IMR-90 (cell line): ENCODE results near the gene RFTN1. TPM values are rescaled to one million over a fixed set of nuclear protein-coding genes. Genes with fewer than 3 reads are reported as not detected.

Source experiments
- ATAC-seq: fragments of 200-7000 bp; cut with Tn5 transposase; 2 replicates; pipeline ENCODE4 v1.9.1; 2020; ENCODE audit warnings: low read depth, mild to moderate bottlenecking, moderate library complexity
- BruUV-seq: library from RNA; stranded (reverse); fragments of 400-500 nt; replicated peaks from 2 replicates; lab custom pipeline; 2021; lab: Mats Ljungman, UMichigan
- CTCF ChIA-PET: fragments of 300-600 bp; formaldehyde crosslinking; extraction: SDS; loops from one replicate; lab custom pipeline; 2021; ENCODE audit warnings: antibody characterized with exemption; lab: Yijun Ruan, JAX
- POLR2A ChIA-PET: fragments of 300-600 bp; sonication (Branson Sonifier 250); formaldehyde crosslinking; loops from one replicate; lab custom pipeline; 2022; ENCODE audit warnings: antibody characterized with exemption; ENCODE audit not compliant: unreplicated experiment; lab: Charles Lee
- DNase-seq: peaks from one replicate; pipeline ENCODE4 v3.0.0; 2013
- H2AFZ ChIP-seq: replicated peaks from 2 replicates; pipeline ENCODE3; 2013; ENCODE audit warnings: low read length, mild to moderate bottlenecking; ENCODE audit not compliant: poor library complexity
- H2AK5ac ChIP-seq: 2 replicates; pipeline ENCODE4 v1.6.1; 2013; ENCODE audit warnings: low read depth, low read length, inconsistent platforms
- H2AK9ac ChIP-seq: replicated peaks from 2 replicates; pipeline ENCODE3; 2013; ENCODE audit warnings: mild to moderate bottlenecking, low read depth, low read length, moderate library complexity; ENCODE audit not compliant: poor library complexity
- H2BK120ac ChIP-seq: 2 replicates; pipeline ENCODE4 v1.6.1; 2013; ENCODE audit warnings: low read depth, low read length, inconsistent platforms
- H2BK15ac ChIP-seq: 3 replicates; pipeline ENCODE4 v1.6.1; 2013; ENCODE audit warnings: low read depth, low read length, inconsistent platforms
- H2BK20ac ChIP-seq: 2 replicates; pipeline ENCODE4 v1.6.1; 2013; ENCODE audit warnings: low read depth, mild to moderate bottlenecking, inconsistent platforms, low read length, moderate library complexity
- H2BK5ac ChIP-seq: 2 replicates; pipeline ENCODE4 v1.6.1; 2013; ENCODE audit warnings: mild to moderate bottlenecking, low read depth, low read length, inconsistent platforms; ENCODE audit not compliant: poor library complexity, severe bottlenecking
- H3K14ac ChIP-seq: replicated peaks from 2 replicates; pipeline ENCODE4 v1.6.1; 2013; ENCODE audit warnings: low read depth, low read length, inconsistent platforms
- H3K18ac ChIP-seq: 2 replicates; pipeline ENCODE4 v1.6.1; 2013; ENCODE audit warnings: low read depth, low read length, control low read depth
- H3K23ac ChIP-seq: 2 replicates; pipeline ENCODE4 v1.6.1; 2013; ENCODE audit warnings: low read depth, low read length, inconsistent platforms
- H3K27ac ChIP-seq: 2 replicates; pipeline ENCODE4 v1.5.1; 2013; ENCODE audit warnings: mild to moderate bottlenecking, control low read depth, low read length; ENCODE audit not compliant: insufficient read depth
- H3K27me3 ChIP-seq: 2 replicates; pipeline ENCODE4 v1.6.1; 2013; ENCODE audit warnings: low read length; ENCODE audit not compliant: control insufficient read depth, insufficient read depth
- H3K36me3 ChIP-seq: 2 replicates; pipeline ENCODE4 v1.6.1; 2013; ENCODE audit warnings: low read length, mixed read lengths; ENCODE audit not compliant: control insufficient read depth, insufficient read depth
- H3K4ac ChIP-seq: 2 replicates; pipeline ENCODE4 v1.6.1; 2013; ENCODE audit warnings: low read depth, low read length, inconsistent platforms
- H3K4me1 ChIP-seq: 2 replicates; pipeline ENCODE4 v1.6.1; 2013; ENCODE audit warnings: low read length, mixed read lengths; ENCODE audit not compliant: control insufficient read depth, insufficient read depth
- H3K4me2 ChIP-seq: 2 replicates; pipeline ENCODE4 v1.6.1; 2013; ENCODE audit warnings: low read depth, mild to moderate bottlenecking, control low read depth, low read length, moderate library complexity
- H3K4me3 ChIP-seq: 2 replicates; pipeline ENCODE4 v1.5.1; 2013; ENCODE audit warnings: low read depth, mild to moderate bottlenecking, control low read depth, low read length, moderate library complexity; ENCODE audit not compliant: insufficient read depth
- H3K56ac ChIP-seq: 2 replicates; pipeline ENCODE4 v1.6.1; 2013; ENCODE audit warnings: low read length, inconsistent platforms; ENCODE audit not compliant: insufficient read depth; ENCODE audit errors: extremely low read depth
- H3K79me1 ChIP-seq, 2 experiments: 2 replicates each; pipeline ENCODE4 v1.6.1; 2013; ENCODE audit warnings: low read length in 2 of 2, inconsistent platforms in 1 of 2, low read depth in 1 of 2
- H3K9ac ChIP-seq: 2 replicates; pipeline ENCODE4 v1.6.1; 2013; ENCODE audit warnings: low read depth, low read length, control low read depth
- H3K9me1 ChIP-seq: 2 replicates; pipeline ENCODE4 v1.6.1; 2013; ENCODE audit warnings: low read length, inconsistent platforms; ENCODE audit not compliant: insufficient read depth
- H3K9me3 ChIP-seq: 2 replicates; pipeline ENCODE4 v1.6.1; 2013; ENCODE audit warnings: low read length; ENCODE audit not compliant: control insufficient read depth, insufficient read depth
- H4K20me1 ChIP-seq: 2 replicates; pipeline ENCODE4 v1.6.1; 2013; ENCODE audit warnings: low read length, inconsistent platforms; ENCODE audit not compliant: insufficient read depth
- H4K5ac ChIP-seq: 2 replicates; pipeline ENCODE4 v1.6.1; 2013; ENCODE audit warnings: mild to moderate bottlenecking, low read depth, low read length, control low read depth
- H4K8ac ChIP-seq, 2 experiments: 2 replicates each; pipeline ENCODE4 v1.6.1; 2013; ENCODE audit warnings: low read depth in 2 of 2, low read length in 2 of 2, control low read depth in 1 of 2, inconsistent platforms in 1 of 2
- H4K91ac ChIP-seq: 2 replicates; pipeline ENCODE4 v1.6.1; 2013; ENCODE audit warnings: low read depth, low read length, inconsistent platforms; ENCODE audit not compliant: insufficient read depth
- FOS ChIP-seq: fragments of 150-350 bp; IDR thresholded peaks from 2 replicates; pipeline ENCODE4 v1.6.1; 2016; ENCODE audit warnings: low read depth, low read length
- POLR2A ChIP-seq: IDR thresholded peaks from 2 replicates; pipeline ENCODE4 v1.6.1; 2012; ENCODE audit warnings: mild to moderate bottlenecking, low read depth, low read length
- RFX5 ChIP-seq: IDR thresholded peaks from 2 replicates; pipeline ENCODE4 v1.8.0; 2012; ENCODE audit warnings: low read depth, mild to moderate bottlenecking, low read length, moderate library complexity
- SMC3 ChIP-seq: fragments of 150-350 bp; IDR thresholded peaks from 2 replicates; pipeline ENCODE4 v1.6.1; 2016; ENCODE audit warnings: low read depth, mild to moderate bottlenecking, antibody characterized with exemption, low read length, moderate library complexity
- WGBS, 2 experiments: methylation state at CpG; one replicate each; pipeline versions ENCODE4 v1.1.5 to v1.1.7; 2013; ENCODE audit warnings: missing lambda C conversion rate in 2 of 2; ENCODE audit not compliant: insufficient read length in 1 of 2; ENCODE audit errors: extremely low coverage in 2 of 2; 5-methylcytosine and 5-hydroxymethylcytosine counted together
- dilution Hi-C: fragments of 300-500 bp; cut with HindIII; formaldehyde crosslinking; loops from one replicate; pipeline ENCODE4 v1.14.3; 2018; ENCODE audit warnings: low sequenced_read_pairs; ENCODE audit not compliant: unreplicated experiment
- in situ Hi-C: fragments of 300-500 bp; cut with MboI; formaldehyde crosslinking; loops from 3 replicates; pipeline ENCODE4 v1.14.3; 2019; ENCODE audit warnings: low sequenced_read_pairs, inconsistent platforms, mixed read lengths
- intact Hi-C: fragments of 100-400 bp; cut with micrococcal nuclease; formaldehyde crosslinking; loops from 2 replicates; pipeline ENCODE4 v1.10.0; 2022
- polyA plus RNA-seq, 3 experiments: library from polyadenylated mRNA; depleted of rRNA; stranded (reverse); fragments of >200 nt; gene quantifications; 2 replicates each; pipeline ENCODE4 v1.2.3, GENCODE V29; 2012; ENCODE audit warnings: low replicate concordance in 1 of 3
- total RNA-seq: library from RNA; depleted of rRNA; stranded (reverse); fragments of >200 nt; gene quantifications from 2 replicates; pipeline ENCODE4 v1.2.3, GENCODE V29; 2012

The RFTN1 gene
- total and polyA plus RNA-seq, 2 of the 4 experiments (the other 2 are of a cell fraction), result 45.0 to 52.0 TPM

DNA sequence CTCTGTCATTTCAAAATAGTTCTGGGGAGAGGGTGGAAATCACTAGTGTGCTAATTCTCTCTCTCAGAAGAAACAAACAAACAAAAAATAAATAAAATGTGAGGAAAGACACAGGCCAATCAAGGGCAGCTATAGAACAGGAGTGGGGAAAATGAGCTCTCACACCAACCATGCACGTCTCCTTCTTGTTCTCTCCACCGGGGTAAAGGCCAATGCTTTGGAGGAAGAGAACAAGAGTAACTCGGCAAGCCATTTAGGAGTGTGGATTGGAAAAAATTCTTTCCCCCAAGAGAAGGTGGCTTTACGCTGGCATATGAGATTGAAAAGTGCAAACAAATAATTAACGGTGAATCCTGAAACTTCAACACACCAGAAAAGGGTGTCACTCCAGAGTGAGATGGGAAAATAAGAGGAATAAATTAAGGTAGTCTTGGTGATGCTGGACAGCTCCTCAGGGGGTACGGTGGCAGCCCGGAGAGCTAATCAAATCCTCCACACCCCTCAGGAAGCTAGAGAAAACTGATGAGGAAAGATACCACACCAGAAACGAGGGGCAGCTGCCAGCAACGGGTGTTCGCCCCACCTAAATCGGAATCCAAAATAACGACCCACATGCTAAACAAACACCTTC lies 88.0 kb downstream of the RFTN1 start:
- Histone ChIP-seq H3K9ac (no peak overlapping the region), H2BK20ac (no peak overlapping the region), H2BK15ac (no peak overlapping the region), H4K20me1 (peaks cover 30% of the 10 kb centered on the region), H2AFZ (no peak overlapping the region), H3K27me3 (no peaks in the 10 kb centered on the region), H3K4me3 (no peak overlapping the region), H2AK5ac (no peak overlapping the region), H3K9me1 (peaks cover 19% of the 10 kb centered on the region), H3K79me1 (peaks cover 24 to 62% of the 10 kb centered on the region in 2 experiments), H3K56ac (no peak overlapping the region), H4K8ac (no peak overlapping the region), H3K9me3 (no peaks in the 10 kb centered on the region), H3K23ac (no peak overlapping the region), H4K5ac (no peak overlapping the region), H2BK5ac (no peak overlapping the region), H4K91ac (no peak overlapping the region), H3K27ac (no peak overlapping the region), H3K14ac (no peak overlapping the region), H2BK120ac (no peak overlapping the region), H2AK9ac (no peak overlapping the region), H3K4me2 (no peak overlapping the region), H3K4me1 (peaks cover 12% of the 10 kb centered on the region), H3K18ac (no peak overlapping the region), H3K36me3 (no peaks in the 10 kb centered on the region), H3K4ac (no peak overlapping the region)
- CTCF ChIA-PET, result no interaction called here
- ATAC-seq, result no peak
- dilution Hi-C loops, result no loop called here
- no peak for DNase-seq
- intact Hi-C loops, result no loop called here
- no peak for TF ChIP-seq POLR2A
- no peak for TF ChIP-seq FOS
- no peak for TF ChIP-seq SMC3
- TF ChIP-seq RFX5, result no peak
- WGBS, 2 experiments, result no CpG with 5 or more reads among the region's 12 CpGs
- no TSS peak for BruUV-seq
- POLR2A ChIA-PET, result no interaction called here
- in situ Hi-C loops, result no loop called here
